Neural progenitor cell (in vitro differentiated cells): Measurements from ENCODE around the gene ADAM20.

Experiments used
- EZH2 ChIP-seq: fragments of 200-600 bp; sonication (generic); IDR thresholded peaks from 2 replicates; pipeline ENCODE4 v1.6.1; 2017; ENCODE audit warnings: antibody characterized with exemption, mild to moderate bottlenecking, moderate library complexity
- EZH2phosphoT487 ChIP-seq: fragments of 200-600 bp; sonication (generic); IDR thresholded peaks from 2 replicates; pipeline ENCODE4 v1.6.1; 2017; ENCODE audit warnings: antibody characterized with exemption
- TF ChIP-seq, protein P1 (sequence below): fragments of 200-600 bp; sonication (generic); IDR thresholded peaks from 2 replicates; pipeline ENCODE4 v1.5.1; 2017; ENCODE audit warnings: antibody characterized with exemption, mild to moderate bottlenecking

DNA sequence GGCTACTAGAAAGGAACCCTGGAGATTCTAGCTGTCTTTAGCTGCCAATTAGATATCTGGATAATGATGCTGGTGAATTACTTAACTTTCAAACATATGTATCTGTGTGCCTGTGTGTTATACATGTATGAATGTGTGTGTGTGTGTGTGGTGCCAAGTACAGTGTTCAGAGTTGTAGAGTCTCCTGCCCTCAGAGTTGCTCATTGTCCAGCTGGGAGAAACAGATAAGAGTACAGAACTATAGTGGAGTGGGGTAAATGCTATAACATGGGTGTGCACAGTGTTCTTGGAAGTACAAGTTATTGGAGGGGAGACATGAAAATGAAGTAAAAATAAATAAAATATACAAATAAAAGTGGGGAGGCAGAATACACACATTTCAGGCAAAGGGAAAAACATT is 23.6 kb upstream of the ADAM20 start:
- TF ChIP-seq, protein P1, sequence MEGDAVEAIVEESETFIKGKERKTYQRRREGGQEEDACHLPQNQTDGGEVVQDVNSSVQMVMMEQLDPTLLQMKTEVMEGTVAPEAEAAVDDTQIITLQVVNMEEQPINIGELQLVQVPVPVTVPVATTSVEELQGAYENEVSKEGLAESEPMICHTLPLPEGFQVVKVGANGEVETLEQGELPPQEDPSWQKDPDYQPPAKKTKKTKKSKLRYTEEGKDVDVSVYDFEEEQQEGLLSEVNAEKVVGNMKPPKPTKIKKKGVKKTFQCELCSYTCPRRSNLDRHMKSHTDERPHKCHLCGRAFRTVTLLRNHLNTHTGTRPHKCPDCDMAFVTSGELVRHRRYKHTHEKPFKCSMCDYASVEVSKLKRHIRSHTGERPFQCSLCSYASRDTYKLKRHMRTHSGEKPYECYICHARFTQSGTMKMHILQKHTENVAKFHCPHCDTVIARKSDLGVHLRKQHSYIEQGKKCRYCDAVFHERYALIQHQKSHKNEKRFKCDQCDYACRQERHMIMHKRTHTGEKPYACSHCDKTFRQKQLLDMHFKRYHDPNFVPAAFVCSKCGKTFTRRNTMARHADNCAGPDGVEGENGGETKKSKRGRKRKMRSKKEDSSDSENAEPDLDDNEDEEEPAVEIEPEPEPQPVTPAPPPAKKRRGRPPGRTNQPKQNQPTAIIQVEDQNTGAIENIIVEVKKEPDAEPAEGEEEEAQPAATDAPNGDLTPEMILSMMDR = no peak
- TF ChIP-seq EZH2phosphoT487 = no peak
- no peak for TF ChIP-seq EZH2
